Measurements from ENCODE around the gene MAT1A.
"Not testable (repeated sequence)": the region's sequence is repeated elsewhere in the genome, so short reads cannot be mapped to it uniquely, and the experiment has no call there.

MAT1A gene

DNA sequence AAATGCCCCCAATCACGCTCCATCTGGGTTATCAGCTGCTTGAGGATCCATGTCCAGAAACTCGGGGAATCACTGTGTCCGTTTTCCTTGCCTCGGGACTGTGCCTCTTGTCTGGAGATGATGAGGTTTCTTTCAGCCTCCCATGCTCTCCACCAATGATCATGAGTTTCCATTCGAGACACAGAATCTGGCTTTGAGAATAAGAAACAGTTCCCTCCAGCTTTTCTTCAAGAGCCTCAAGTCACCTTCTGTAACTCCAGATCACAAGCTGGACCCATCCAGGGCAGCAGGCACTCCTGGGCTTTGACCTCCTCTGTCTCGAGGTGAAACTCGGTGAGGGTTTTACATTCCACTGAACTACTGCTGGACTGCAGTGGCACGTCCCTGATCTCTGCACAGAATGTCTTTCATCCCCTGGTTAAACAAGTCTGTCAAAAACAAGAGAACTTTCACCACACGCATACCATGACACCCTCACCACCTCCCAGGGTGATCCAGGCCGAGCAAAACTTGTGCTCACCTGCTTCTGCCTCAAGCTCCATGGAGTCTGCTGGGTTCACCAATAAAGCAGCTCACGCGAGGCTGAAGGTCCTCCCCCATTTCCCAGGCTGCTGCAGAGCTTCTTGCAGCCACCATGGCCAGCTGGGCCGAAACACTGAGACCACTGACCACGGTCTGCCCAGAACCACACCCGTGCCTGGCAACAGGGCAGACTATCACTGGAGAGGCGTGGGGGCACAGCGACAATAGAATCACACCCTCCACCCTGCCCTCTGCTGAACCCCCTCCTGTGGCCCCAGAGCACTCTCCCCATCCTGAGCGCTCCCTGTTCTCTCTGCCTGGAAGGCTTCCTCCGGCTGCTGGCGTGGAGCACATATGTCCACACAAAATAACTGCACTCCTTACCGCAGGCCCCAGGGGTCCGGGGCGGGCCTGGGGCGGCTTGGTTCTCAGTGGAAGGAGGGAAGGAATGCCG is 25.1 kb downstream of the MAT1A start:
- no peak for DNase-seq (ENCODE audit: low read depth in 2 of 2)

DNA sequence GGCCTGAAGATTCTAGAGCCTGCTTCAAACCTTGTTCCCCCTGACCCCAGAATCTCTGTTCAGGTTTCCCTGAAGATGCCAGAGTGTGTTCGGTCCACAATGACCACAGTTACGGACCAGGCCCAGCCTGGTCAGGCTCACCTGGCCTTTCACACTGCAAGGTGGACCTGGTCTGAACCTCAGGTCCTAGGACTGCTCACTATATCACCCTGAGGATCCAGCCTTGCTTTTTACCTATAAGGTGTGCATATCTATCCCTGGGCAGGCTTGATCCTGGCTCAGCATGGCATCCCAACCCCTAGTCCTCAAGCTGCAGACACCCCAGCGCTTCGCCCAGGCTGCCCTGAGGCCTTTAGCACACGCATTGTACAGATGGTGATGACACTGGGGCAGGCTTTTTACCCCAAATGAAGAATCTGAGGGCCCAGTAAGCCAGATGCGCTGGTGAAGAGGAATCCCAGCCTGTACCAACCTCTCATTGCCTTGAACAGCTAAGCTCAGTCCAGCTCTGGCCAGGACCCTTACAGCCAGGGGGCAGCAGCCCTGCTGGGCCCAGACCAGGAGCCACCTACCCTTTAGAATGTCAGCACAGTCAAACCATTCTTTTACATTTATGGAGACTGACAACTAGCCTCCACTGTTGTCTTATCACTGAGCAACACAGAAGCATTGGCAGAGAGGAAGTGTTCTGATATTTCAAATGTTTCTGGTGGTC is 28.0 kb downstream of the MAT1A start:
- DNase-seq (ENCODE audit: low read depth in 2 of 2) = no peak

DNA sequence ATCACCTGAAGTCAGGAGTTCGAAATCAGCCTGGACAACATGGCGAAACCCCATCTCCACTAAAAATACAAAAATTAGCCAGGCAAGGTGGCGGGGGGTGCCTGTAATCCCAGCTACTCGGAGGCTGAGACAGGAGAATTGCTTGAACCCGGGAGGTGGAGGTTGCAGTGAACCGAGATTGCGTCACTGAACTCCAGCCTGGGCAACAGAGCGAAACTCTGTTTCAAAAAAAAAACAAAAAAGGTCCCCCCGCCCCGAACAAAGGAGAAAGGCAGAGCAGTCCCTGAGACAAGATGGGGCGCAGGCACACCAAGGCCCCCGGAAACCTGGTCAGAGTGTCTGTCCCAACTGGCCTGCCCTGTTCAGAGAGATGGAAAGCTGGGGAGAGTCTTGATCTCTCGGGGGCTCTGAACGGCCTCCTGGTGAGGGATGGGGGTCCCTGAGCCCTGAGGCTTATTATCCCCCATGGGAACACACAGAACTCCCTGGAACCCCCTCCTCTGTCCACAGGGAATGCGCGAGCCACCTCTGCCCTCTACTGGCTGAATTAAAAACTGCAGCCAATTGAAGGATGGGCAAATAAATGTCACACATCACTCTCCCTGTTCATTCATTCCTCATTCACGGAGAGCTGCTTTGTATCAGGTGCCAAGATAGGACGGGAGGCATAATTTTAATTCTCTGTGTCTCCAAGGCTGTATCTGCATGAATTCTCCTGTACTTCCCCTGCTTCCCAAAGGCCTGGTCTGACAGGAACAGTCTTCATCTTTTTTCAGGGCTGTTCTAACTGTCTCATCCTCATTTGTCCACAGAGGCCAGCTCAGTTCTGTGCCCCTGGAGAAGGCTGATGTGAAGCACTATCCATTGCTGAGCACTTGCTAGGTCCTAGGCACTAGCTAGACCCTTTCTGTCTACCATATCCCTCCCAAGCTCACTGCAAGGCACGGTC is 28.9 kb downstream of the MAT1A start:
- DNase-seq (ENCODE audit: low read depth in 2 of 2) = no peak

DNA sequence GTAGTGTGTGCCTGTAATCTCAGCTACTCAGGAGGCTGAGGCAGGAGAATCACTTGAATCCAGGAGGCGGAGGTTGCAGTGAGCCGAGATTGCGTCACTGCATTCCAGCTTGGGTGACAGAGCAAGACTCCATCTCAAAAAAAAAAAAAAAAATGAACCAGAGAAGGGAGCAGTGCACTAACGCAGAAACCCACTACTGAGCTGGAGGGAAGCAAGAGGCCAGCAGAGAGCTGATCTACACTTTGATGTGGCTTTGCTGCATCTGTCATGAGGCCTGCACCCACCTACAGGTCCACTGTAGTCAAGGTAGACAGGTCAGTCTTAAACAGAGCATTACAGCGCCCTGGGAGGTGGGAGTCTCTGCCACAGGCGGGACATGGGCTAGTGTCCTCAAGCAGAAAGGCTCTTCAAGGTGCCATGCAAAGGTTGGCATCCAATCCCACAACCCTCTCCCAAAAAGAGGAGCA is 30.0 kb downstream of the MAT1A start:
- DNase-seq (ENCODE audit: low read depth in 2 of 2) = no peak

DNA sequence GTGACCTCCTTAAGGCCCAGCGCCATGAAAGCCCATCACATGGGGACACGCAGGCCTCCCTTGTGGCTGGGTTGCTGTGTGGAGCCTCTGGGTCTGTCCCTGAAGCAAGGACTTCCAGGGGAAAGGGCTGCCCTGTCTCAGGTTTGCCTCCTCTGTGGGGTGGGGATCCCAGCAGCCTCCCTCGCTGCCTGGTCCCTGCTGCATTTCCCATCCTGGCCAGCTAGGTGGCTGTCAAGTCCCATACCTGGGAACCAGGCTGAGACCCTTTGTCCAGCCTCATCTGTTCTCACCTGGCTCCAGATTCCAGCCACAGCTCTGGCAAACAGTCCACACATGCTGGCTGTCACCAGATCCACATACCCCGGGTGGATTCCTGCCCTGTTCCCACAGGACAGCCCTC is 32.7 kb downstream of the MAT1A start:
- not testable (repeated sequence) for DNase-seq (ENCODE audit: low read depth in 2 of 2)

DNA sequence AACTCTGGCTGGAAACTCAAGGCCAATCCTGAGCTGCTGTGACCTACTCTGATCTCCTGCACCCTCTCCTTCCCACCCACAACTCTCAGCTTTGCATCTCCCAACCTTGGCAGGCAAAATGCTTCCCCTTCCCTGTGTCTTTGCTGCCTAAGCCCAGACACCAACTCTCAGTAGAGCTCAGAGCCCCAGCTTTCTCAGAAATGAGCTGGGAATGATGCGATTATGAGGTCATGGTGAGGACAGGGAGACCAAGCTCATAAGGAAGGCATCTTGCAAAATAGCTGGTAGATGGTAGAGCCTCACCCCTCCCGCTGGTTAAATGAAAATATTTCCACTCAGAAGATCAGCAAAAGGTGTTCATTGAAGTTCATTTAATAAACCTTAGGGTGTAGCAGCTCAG is 34.7 kb downstream of the MAT1A start:
- not testable (repeated sequence) for DNase-seq (ENCODE audit: low read depth in 2 of 2)

DNA sequence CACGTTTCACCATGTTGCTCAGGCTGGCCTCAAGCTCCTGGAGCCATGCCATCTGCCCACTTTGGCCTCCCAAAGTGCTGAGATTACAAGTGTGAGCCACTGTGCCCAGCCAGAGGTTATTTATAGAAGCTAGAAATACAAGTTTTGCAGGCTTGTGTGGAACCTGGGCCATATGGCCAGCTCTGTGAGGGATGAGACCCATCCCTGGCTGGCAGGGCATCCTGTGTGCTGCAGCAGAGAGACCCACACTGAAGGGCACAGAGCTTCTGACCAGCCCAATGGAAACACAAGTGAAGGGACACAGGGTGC is 35.5 kb downstream of the MAT1A start:
- not testable (repeated sequence) for DNase-seq (ENCODE audit: low read depth in 2 of 2)

DNA sequence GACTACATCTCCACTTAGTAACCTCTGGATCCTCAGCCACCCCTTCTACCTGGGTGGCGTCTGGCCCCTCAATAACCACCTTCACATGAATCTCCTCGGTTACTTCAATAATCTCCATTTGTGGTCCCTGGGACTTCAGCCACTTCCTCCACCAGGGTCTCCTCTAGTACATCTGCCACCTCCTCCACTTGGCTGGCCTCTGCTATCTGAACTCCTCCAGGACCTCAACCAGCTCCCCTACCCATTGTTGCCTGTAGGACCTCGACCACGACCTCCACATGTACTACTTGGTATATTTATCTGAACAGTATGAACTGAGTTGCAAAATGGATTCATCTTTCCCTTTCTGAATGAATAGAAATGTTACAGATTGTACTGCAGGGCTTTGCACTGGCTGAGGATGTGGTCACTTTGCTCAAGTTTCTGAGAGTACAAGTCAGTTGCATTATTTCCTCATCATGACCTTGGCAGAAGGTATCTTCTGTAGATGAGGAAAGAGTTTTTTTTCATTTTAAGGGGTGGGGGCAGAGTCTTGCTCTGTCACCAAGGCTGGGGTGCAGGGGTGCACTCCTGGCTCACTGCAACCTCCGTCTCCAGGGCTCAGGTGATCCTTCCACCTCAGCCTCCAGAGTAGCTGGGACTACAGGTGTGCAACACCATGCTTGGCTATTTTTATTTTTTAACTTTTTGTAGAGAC is 36.0 kb downstream of the MAT1A start:
- no peak for DNase-seq (ENCODE audit: low read depth in 2 of 2)

DNA sequence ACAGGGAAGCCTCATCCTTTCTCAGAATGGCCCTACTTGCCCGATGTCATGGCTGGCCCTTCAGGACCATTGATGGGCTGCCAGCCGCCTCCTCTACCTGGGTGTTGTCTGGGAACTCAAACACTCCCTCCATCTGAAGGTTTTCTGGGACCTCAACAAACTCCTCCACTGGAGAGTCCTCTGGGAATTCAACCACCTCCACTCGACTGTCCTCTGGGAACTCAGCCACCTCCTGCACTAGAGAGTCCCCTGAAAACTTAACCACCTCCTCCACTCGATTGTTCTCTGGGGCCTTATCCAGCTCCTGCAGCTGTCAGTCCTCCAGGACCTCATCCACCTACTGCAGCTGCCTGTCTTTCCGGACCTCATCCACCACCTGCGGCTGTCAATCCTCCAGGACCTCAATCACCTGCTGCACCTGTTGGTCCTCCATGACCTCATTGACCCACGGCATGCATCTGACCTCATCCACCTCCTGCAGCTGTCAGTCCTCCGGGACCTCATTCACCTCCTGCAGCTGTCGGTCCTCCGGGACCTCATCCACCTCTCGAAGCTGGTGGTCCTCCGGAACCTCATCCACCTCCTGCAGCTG is 37.1 kb downstream of the MAT1A start:
- DNase-seq (ENCODE audit: low read depth in 2 of 2) = no peak

DNA sequence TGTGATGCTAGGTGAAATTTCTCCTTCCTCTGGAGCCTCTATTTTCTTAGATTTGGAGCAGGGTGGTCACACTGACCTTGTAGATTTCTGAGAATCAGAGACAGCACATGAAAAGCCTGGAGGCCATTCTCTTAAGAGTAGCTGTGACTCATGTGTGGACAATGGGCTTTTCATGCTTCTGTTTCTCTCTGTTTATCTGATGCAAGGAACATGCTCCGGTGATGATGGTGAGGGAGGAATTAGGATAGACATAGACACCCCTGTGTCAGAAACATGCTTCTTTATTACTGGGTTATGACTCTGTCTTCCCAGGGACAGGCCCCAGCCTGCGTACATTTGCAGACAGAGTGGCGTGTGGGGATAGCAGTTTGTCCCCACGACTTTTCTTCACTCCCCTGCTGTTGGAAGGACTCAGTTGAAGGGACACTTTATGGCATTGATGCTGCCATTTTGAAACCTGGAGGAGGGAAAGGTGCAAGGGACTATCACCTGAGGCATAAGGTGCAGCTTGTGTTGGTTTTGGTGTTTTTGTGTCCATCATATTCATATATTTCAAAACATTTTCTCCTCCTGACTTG is 37.7 kb downstream of the MAT1A start:
- DNase-seq (ENCODE audit: low read depth in 2 of 2) = not testable (repeated sequence)

DNA sequence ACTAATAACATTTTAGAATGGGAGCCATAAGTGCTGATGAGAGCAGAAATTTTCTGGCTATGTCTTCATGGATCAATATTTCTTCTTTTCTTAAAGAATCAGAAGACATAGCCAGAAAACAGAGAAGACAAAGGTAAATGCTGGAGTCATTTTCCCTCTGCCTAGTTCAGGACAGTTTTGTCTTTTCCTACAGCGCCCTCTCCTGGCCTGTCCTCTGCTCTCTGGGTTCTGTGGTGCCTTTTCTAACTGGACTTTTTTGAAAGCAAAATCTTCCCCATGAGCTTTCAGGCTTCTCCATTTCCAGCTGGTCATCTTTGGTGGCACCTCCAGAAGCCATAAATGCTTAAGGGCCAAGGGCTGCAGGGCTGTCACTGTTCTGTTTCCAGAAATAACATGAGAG is 39.1 kb downstream of the MAT1A start:
- DNase-seq (ENCODE audit: low read depth in 2 of 2) = not testable (repeated sequence)

DNA sequence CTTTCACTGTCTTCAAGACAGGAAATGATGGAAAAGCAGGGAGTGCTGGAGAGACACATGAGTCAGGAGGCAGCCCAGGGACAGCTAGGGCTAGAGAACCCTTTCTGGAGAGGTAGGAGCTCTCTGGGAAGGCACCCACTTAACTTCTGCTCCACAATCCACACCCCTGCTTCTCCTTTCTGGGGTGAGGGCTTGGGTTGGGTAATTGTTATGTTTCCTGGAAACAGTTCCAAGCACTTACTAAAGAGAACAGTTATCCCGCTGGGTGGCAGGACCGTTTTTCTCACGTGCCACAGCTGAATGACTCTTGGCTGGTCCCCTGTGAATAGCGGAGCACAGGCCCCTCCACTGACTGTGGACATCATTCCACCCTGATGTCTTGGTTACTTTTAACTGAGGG is 39.6 kb downstream of the MAT1A start:
- DNase-seq (ENCODE audit: low read depth in 2 of 2) = not testable (repeated sequence)

DNA sequence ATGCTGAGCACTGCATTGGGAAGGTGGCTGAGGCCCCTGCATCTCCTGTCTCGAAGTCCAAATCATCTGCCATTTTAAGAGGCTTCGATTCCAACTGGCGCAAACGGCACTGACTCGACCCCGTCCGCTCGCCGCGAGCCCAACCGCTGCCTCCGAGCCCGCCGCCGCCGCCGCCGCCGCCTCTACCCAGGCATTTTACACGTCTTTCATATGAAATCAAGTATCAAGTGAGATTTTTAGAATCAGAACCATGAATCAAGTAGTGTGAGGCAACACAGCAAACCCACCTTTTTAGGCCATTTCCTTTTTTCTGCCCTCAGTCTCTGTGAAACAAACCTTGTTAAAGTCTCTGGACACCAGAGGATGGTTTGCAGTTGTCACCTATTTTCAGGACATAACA is 41.8 kb downstream of the MAT1A start:
- not testable (repeated sequence) for DNase-seq (ENCODE audit: low read depth in 2 of 2)

DNA sequence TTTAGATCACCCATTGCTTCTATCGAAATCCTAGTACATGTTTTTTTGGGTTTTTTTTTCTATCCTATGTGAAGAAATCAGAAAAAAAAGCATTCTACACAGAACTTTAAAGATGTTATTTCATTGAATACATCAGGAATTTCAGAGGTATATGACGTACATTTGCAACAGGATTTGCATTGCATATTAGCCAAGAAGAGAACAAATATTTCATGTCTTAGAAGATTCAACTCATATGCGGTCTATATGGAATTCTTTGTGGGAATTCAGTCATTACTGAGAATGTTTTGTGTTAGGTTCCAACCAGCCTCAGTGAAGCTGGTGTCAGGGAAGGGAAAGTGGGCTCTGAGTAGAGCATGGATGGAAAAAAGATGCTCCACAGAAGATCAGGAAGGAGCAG is 45.1 kb downstream of the MAT1A start:
- peak; percentile 24 to 39 for DNase-seq (ENCODE audit: low read depth in 2 of 2)

DNA sequence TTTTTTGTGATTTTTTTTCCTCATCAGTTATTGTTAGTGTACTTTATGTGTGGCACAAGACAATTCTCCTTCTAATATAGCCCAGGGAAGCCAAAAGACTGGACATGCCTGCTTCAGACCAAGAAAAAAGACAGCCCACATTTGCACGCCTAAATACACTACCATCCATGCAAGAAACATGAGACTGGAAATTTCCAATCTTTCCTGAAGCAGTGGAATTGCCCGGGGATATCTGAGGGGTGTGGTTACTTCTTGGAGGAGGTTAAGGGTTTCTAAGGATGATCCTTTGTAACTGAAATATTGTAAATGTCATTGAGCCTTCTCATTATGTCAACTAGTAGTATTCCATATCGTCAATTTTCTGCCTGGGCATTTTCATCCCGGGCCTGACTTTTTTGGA is 47.1 kb downstream of the MAT1A start:
- DNase-seq (ENCODE audit: low read depth in 2 of 2) = not testable (repeated sequence)

DNA sequence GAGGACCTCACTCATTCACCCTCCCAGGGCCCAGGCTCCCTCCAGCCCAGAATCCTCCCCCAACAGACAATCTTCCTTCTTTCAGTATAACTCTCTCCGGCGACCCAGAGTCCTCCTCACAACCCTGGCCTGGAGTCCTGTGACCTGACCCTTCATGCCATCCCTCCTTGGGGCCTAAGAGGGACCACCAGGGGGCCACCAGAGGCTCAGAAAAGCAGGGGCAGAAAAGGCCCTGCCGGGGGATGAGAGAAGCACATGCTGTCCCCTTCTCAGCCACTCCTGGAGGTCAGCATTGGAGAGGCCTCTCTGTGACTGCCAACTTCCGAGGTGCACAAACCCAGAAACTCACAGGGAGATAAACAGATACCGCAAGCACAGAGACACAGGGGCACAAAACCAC is 53.0 kb downstream of the MAT1A start:
- DNase-seq (ENCODE audit: low read depth in 2 of 2) = not testable (repeated sequence)

DNA sequence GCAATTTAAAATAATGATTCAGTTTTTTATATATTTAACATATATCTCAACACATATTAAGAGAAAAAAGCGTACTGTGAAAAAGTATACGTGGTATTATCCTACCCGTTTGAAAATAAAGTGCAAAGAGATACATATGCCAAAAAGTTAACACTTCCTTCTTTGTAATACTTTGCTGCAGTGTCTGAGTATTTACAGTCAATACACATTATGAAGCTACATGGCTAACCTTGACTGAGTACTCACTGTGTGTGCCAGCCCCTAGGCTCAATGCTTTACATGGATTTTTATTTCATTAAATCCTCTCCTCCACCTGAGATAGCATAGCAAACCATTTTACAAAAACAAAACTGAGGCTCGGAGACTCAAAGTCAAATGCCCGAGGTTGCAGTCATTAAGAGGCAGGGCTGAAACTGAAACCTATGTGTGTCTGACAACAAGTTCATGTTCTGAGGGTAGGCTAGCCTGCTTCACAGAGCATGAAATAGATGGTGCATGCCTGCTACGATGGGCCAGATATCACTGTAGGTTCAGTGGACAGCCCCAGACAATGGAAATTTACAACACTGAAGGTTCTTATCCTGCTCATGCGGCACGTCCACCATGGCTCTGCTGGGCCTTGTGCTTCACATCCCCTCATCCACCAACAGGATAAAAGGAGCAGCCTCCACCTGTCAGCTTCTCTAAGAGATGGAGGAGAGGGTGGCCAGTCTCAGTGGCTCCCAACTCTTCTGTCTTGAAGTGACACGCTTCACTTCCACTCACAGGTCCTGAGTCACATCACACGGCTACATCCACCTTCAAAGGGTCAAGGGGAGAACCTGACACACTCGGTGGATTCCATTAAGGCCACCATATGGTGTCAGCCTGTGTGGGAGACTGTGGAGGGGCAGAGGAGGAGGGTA is 54.9 kb downstream of the MAT1A start:
- not testable (repeated sequence) for DNase-seq (ENCODE audit: low read depth in 2 of 2)

DNA sequence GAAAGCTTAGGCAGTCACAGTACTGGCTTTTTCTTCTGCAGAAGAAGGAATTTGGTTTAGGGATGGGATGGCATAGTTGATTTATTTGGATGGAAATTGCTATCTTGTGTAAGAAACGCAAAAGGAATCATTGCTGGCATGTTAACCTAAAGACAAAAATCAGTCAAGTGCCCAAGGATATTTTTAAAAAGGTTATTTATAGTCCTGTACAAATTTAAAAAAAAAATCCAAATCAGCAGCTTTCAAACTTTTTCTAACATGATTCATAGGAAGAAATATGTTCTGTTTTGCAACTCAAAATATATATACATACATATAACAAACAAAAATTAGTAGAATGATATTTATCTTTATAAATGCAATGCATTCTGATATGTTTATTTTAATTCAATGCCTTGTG is 55.6 kb downstream of the MAT1A start:
- DNase-seq (ENCODE audit: low read depth in 2 of 2) = not testable (repeated sequence)

DNA sequence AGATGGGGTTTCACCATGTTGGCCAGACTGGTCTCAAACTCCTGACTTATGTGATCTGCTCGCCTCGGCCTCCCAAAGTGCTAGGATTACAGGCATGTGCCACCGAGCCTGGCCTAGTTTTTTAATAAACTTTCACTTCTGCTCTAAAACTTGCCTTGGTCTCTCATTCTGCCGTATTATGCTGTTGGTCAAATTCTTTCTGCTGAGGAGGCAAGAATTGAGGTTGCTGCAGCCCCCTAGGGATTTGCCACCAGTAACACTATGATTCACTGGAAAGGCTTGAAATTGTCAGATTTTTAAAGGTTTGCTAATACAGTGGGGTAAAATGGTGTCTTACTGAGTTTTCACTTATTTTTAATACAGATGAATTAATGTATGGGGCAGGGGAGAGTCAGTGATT is 62.7 kb downstream of the MAT1A start:
- DNase-seq (ENCODE audit: low read depth in 2 of 2) = not testable (repeated sequence)
